Measurements from ENCODE around the gene DAAM1.

GRCh38 chr14:59292921-59293534 is 104.6 kb downstream of the DAAM1 start:
- TF ChIP-seq CTCF (IDR thresholded peaks at IDR 0.05): no peak
- no peak for TF ChIP-seq POLR2A (IDR thresholded peaks at IDR 0.05)
